Gastroesophageal sphincter (tissue), 3 donors: ENCODE measurements around the gene GRIFIN.

Experiments
- POLR2AphosphoS5 ChIP-seq: sonication (generic); formaldehyde crosslinking; IDR thresholded peaks from one replicate; pipeline ENCODE4 v1.6.1; 2017; ENCODE audit warnings: antibody characterized with exemption
- TF ChIP-seq, protein P1 (sequence below), 4 experiments: fragments of 200-600 bp in 2 of 4; fragments of 450-650 bp in 2 of 4; sonication (generic) in 1 of 4; IDR thresholded peaks; one replicate each; pipeline ENCODE4 v1.5.1; 2017 to 2019; ENCODE audit warnings: antibody characterized with exemption in 4 of 4, mild to moderate bottlenecking in 2 of 4, moderate library complexity in 2 of 4

GRCh38 chr7:2497065-2497464 lies 20.9 kb upstream of the GRIFIN start:
- TF ChIP-seq, protein P1, sequence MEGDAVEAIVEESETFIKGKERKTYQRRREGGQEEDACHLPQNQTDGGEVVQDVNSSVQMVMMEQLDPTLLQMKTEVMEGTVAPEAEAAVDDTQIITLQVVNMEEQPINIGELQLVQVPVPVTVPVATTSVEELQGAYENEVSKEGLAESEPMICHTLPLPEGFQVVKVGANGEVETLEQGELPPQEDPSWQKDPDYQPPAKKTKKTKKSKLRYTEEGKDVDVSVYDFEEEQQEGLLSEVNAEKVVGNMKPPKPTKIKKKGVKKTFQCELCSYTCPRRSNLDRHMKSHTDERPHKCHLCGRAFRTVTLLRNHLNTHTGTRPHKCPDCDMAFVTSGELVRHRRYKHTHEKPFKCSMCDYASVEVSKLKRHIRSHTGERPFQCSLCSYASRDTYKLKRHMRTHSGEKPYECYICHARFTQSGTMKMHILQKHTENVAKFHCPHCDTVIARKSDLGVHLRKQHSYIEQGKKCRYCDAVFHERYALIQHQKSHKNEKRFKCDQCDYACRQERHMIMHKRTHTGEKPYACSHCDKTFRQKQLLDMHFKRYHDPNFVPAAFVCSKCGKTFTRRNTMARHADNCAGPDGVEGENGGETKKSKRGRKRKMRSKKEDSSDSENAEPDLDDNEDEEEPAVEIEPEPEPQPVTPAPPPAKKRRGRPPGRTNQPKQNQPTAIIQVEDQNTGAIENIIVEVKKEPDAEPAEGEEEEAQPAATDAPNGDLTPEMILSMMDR (IDR thresholded peaks at IDR 0.05), result no peak
- TF ChIP-seq POLR2AphosphoS5, result no peak
